Esophagus squamous epithelium (tissue), 5 donors: ENCODE results near the gene SSH3. TPM values are rescaled to one million over a fixed set of nuclear protein-coding genes. Genes with fewer than 3 reads are reported as not detected.
A peak's percentile ranks its signal among the peaks of the same experiment; 100 is the strongest.

ENCODE experiments used
- DNase-seq: peaks from one replicate; lab custom pipeline; 2025; lab: John Stamatoyannopoulos, UW
- H3K27ac ChIP-seq, 4 donors: fragments of 200-600 bp; sonication (generic); one replicate each; pipeline ENCODE4 v1.5.1; 2016 to 2019; ENCODE audit warnings: mild to moderate bottlenecking in 1 of 4
- H3K27me3 ChIP-seq, 4 donors: fragments of 200-600 bp; sonication (generic); 1 replicate in 3 of 4; 2 replicates in 1 of 4; pipeline versions ENCODE4 v1.5.1 to v1.6.0; 2017 to 2021; ENCODE audit warnings: antibody characterized with exemption in 1 of 4
- H3K36me3 ChIP-seq, 3 donors: fragments of 200-600 bp; sonication (generic); one replicate each; pipeline ENCODE4 v1.5.1; 2016 to 2019
- H3K4me1 ChIP-seq, 3 donors: fragments of 200-600 bp; sonication (generic); one replicate each; pipeline ENCODE4 v1.5.1; 2017 to 2019
- H3K4me3 ChIP-seq, 4 donors: fragments of 200-600 bp; sonication (generic); 1 replicate in 3 of 4; 2 replicates in 1 of 4; pipeline ENCODE4 v1.5.1; 2016 to 2019; ENCODE audit warnings: mild to moderate bottlenecking in 2 of 4, moderate library complexity in 1 of 4
- H3K9me3 ChIP-seq, 3 donors: fragments of 200-600 bp; sonication (generic); one replicate each; pipeline ENCODE4 v1.5.1; 2016 to 2019
- POLR2A ChIP-seq, 4 donors: fragments of 450-650 bp; IDR thresholded peaks; one replicate each; pipeline ENCODE4 v1.6.1; 2017; ENCODE audit warnings: antibody characterized with exemption in 4 of 4, mild to moderate bottlenecking in 4 of 4, moderate library complexity in 3 of 4
- WGBS, 2 donors: methylation state at CpG; one replicate each; pipeline ENCODE4 v1.1.5; 2018; 5-methylcytosine and 5-hydroxymethylcytosine counted together
- intact Hi-C: fragments of 100-400 bp; cut with DNase I; formaldehyde crosslinking; loops from one replicate; pipeline ENCODE4 v1.15.0; 2022
- small RNA-seq, 4 donors: library from RNA; depleted of rRNA; stranded (forward); fragments of <200 nt; gene quantifications; one replicate each; pipeline ENCODE3, GENCODE V24; 2016
- total RNA-seq, 4 donors: library from RNA; depleted of rRNA; stranded (reverse); fragments of >200 nt; gene quantifications; one replicate each; pipeline ENCODE4 v1.1.0, GENCODE V29; 2016
- TF ChIP-seq, protein P1 (sequence below), 6 experiments: fragments of 450-650 bp in 4 of 6; fragments of 200-600 bp in 2 of 6; sonication (generic) in 2 of 6; IDR thresholded peaks; one replicate each; pipeline ENCODE4 v1.5.1; 2016 to 2019; ENCODE audit warnings: antibody characterized with exemption in 6 of 6, mild to moderate bottlenecking in 4 of 6, moderate library complexity in 4 of 6
- donor health status: DM: yes; HTN: yes; CAD: no.

Gene SSH3
- total RNA-seq, 4 donors from 2014 or later: 51.4 to 78.4 (median 64.8) TPM

DNA sequence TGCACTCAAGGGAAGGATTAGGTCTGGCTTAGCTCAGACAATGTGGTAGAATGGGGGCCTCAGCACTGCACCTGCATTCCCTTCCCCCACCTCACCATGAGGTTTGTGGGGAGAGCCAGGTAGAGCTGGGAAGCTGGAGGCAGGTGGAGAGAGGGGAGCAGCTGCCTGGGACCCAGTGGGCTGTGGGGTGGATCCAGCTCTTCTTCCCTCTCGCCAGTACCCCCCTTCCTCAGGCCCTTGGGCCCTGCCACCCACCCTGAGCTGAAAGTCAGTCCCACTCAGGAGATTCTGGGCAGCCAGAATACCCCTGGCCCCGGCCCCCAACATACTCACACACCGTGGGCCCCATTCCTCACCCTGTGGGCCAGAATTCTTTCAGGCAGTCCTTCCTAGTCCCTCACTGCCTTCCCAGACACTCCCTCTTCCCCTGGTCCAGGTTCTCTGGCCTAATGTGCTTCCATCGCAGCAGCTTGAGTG, 53.1 kb downstream of the SSH3 start:
- Histone ChIP-seq H3K9me3 (no peaks in the 10 kb centered on the region), H3K27me3 (no peaks in the 10 kb centered on the region), H3K4me1 (peaks cover 49 to 64% (median 55%) of the 10 kb centered on the region in 3 donors), H3K36me3 (no peaks in the 10 kb centered on the region), H3K4me3 (no peak overlapping the region), H3K27ac (peak overlapping the region; percentile 97 to 100 (median 100))
- no peak for TF ChIP-seq POLR2A (IDR thresholded peaks at IDR 0.05)
- TF ChIP-seq, protein P1, sequence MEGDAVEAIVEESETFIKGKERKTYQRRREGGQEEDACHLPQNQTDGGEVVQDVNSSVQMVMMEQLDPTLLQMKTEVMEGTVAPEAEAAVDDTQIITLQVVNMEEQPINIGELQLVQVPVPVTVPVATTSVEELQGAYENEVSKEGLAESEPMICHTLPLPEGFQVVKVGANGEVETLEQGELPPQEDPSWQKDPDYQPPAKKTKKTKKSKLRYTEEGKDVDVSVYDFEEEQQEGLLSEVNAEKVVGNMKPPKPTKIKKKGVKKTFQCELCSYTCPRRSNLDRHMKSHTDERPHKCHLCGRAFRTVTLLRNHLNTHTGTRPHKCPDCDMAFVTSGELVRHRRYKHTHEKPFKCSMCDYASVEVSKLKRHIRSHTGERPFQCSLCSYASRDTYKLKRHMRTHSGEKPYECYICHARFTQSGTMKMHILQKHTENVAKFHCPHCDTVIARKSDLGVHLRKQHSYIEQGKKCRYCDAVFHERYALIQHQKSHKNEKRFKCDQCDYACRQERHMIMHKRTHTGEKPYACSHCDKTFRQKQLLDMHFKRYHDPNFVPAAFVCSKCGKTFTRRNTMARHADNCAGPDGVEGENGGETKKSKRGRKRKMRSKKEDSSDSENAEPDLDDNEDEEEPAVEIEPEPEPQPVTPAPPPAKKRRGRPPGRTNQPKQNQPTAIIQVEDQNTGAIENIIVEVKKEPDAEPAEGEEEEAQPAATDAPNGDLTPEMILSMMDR (IDR thresholded peaks at IDR 0.05): no peak
- DNase-seq: no peak
- intact Hi-C loops: no loop called here
- 36 to 56% methylated on average over 4 of the region's 4 CpGs for WGBS, 2 donors

DNA sequence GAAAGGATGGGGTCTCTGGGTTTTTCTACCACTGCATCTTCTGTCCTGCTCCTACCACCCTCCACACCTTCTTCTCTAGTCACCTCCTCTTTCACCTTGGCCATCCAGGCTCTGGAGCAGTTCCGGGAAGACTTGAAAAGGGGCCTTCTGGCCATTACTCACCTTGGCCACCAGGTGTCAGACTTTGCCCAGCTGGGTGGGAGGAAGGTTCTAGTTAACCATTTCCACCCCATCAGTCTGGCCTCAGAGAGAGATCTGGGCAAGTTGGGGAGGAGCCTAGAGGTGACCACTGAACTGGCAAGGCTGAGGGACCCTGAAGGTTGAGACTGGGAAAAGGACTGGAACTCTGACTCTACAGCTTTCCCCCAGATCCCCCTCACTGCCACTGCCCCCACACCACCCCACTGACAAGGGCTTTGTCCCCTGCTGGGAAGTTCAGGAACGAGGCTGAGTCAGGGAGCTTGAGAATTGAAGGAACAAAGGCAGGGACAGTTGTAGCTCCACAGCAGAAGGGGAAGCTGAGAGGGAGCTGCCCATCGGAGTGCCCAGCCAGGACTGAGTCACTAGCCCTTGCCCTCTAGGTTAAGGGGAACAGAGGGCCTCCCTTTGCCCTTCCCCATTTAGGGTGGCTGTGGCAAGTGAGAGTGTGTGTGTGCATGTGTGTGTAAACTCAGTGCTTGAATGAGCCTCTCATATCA, 53.7 kb downstream of the SSH3 start:
- Histone ChIP-seq H3K27ac (peak overlapping the region; percentile 97 to 100 (median 100)), H3K27me3 (no peaks in the 10 kb centered on the region), H3K36me3 (no peaks in the 10 kb centered on the region), H3K4me1 (peaks cover 44 to 62% (median 49%) of the 10 kb centered on the region in 3 donors), H3K9me3 (no peaks in the 10 kb centered on the region), H3K4me3 (no peak overlapping the region)
- no peak for DNase-seq
- intact Hi-C loops: no loop called here
- TF ChIP-seq POLR2A (IDR thresholded peaks at IDR 0.05): no peak
- TF ChIP-seq, protein P1 (IDR thresholded peaks at IDR 0.05): peak; percentile 86 to 97 (median 96)
- 10 to 23% methylated on average over 1 to 3 of the region's 3 CpGs for WGBS, 2 donors

DNA sequence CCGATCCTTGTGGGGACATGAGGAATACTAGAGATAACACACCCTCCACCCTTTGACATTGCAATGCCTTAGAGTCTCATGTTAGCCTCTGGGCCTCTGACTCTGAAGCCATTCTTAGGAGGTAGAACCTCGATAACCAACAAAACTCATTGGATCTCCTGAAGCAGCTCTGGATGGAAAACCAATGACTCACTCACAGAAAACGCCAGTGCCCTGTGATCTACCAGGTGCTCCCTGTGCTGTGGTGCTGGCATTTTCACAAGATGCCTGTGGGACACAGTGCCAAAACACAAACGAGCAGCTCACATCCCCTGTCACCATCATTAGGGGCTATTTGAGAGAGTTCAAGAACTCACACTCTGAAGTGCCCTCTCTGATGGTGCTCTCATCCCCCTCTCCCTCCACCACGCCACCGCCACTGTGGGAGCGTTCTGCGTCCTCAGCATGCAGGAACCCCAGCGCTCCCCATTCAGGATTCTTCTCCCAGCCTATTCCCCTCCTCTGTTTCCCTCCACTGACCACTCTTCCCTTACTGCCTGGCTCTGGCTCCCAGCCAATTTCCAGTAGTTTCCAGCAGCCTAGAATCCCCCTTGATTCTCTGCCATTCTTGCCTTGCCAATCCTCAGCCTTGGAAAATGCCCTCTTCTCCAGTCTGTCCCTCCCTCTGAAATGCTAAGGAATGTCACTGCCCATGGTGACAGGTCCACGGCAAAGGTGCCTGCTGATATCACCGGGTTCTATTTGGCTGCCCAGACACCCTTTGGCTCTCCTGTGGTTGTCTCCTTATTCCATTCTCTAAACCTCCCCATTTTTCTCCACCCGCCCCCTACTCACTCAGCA, 54.7 kb downstream of the SSH3 start:
- Histone ChIP-seq H3K9me3 (no peaks in the 10 kb centered on the region), H3K4me3 (no peak overlapping the region), H3K4me1 (peaks cover 37 to 55% (median 43%) of the 10 kb centered on the region in 3 donors), H3K27me3 (no peaks in the 10 kb centered on the region), H3K36me3 (no peaks in the 10 kb centered on the region), H3K27ac (peak overlapping the region in 2 of 4 donors; percentile 99 to 100)
- intact Hi-C loops: no loop called here
- no peak for DNase-seq
- no peak for TF ChIP-seq POLR2A (IDR thresholded peaks at IDR 0.05)
- TF ChIP-seq, protein P1 (IDR thresholded peaks at IDR 0.05): no peak
- 78 to 89% methylated on average over 9 to 12 of the region's 12 CpGs for WGBS, 2 donors

Small RNAs within 50 kb of the gene (small RNA-seq; reads per million reads assigned to genes)
- 0 to 0.15 (median 0.04) reads per million in 4 donors for gene RN7SKP239

Other genes starting within 250 kb of the SSH3 start
- gene RHOD, start 246.7 kb upstream of the SSH3 start, total RNA-seq: 100 to 1,000 TPM; 122 to 219 (median 169) TPM
- gene KDM2A, start 184.3 kb upstream of the SSH3 start, total RNA-seq: 10 to 100 TPM; 33.4 to 84.7 (median 64.8) TPM
- gene GRK2, start 37.1 kb upstream of the SSH3 start, total RNA-seq: 10 to 100 TPM; 54.1 to 93.2 (median 68.5) TPM
- 10 to 100 TPM; 27.4 to 50.6 (median 41.6) TPM for gene ANKRD13D, start 14.2 kb upstream of the SSH3 start, total RNA-seq
- 100 to 1,000 TPM in 1 of 4 donors, 10 to 100 TPM in 3; 62.6 to 113 (median 74.7) TPM for gene POLD4, start 50.0 kb downstream of the SSH3 start, total RNA-seq
- gene CLCF1, start 70.1 kb downstream of the SSH3 start, total RNA-seq: 1 to 10 TPM; 2.3 to 6.8 (median 2.7) TPM
- 10 to 100 TPM; 10.6 to 18.3 (median 12.7) TPM for gene RAD9A, start 88.5 kb downstream of the SSH3 start, total RNA-seq
- gene PPP1CA, start 98.3 kb downstream of the SSH3 start, total RNA-seq: 100 to 1,000 TPM; 146 to 202 (median 185) TPM
- 1 to 10 TPM; 1.7 to 7.2 (median 3.5) TPM for gene TBC1D10C, start 100.6 kb downstream of the SSH3 start, total RNA-seq
- under 1 TPM; 0.09 to 0.76 (median 0.25) TPM for gene CARNS1, start 112.1 kb downstream of the SSH3 start, total RNA-seq
- 100 to 1,000 TPM in 3 of 4 donors, 10 to 100 TPM in 1; 67.5 to 121 (median 113) TPM for gene RPS6KB2, start 125.0 kb downstream of the SSH3 start, total RNA-seq
- gene PTPRCAP, start 134.2 kb downstream of the SSH3 start, total RNA-seq: 10 to 100 TPM in 1 of 4 donors, 1 to 10 TPM in 3; 5.9 to 14.1 (median 6.8) TPM
- 100 to 1,000 TPM in 1 of 4 donors, 10 to 100 TPM in 3; 52.2 to 122 (median 57.6) TPM for gene CORO1B, start 139.9 kb downstream of the SSH3 start, total RNA-seq
- not detected for gene GPR152, start 149.2 kb downstream of the SSH3 start, total RNA-seq
- gene CABP4, start 151.8 kb downstream of the SSH3 start, total RNA-seq: under 1 TPM in 1 of 4 donors, not detected in 3; 0.38 TPM
- gene TMEM134, start 165.7 kb downstream of the SSH3 start, total RNA-seq: 100 to 1,000 TPM; 109 to 205 (median 145) TPM
- gene AIP, start 179.5 kb downstream of the SSH3 start, total RNA-seq: 10 to 100 TPM; 16.8 to 63.3 (median 28.3) TPM
- gene PITPNM1, start 201.8 kb downstream of the SSH3 start, total RNA-seq: 10 to 100 TPM; 24.5 to 35.9 (median 28.7) TPM
- 10 to 100 TPM; 32.0 to 55.2 (median 38.1) TPM for gene CDK2AP2, start 204.6 kb downstream of the SSH3 start, total RNA-seq
- gene CABP2, start 219.9 kb downstream of the SSH3 start, total RNA-seq: not detected